Cardiac muscle cell (in vitro differentiated cells and primary cell): ENCODE data around the gene SPECC1. TPM values are rescaled to one million over a fixed set of nuclear protein-coding genes. Genes with fewer than 3 reads are reported as not detected.

ENCODE experiments used
- DNase-seq, 2 donors: peaks; one replicate each; pipeline versions ENCODE4 v3.0.0 to v3.0.0-alpha.2; 2010 to 2017; ENCODE audit warnings: low read depth in 1 of 2, low spot score in 1 of 2
- H3K27ac ChIP-seq: fragments of 200-600 bp; sonication (generic); 2 replicates; pipeline ENCODE4 v1.5.1; 2016
- H3K27me3 ChIP-seq: fragments of 200-600 bp; sonication (generic); 2 replicates; pipeline ENCODE4 v1.6.0; 2016; ENCODE audit warnings: control low read depth
- H3K36me3 ChIP-seq: fragments of 200-600 bp; sonication (generic); 2 replicates; pipeline ENCODE4 v1.5.1; 2016; ENCODE audit warnings: control low read depth
- H3K4me1 ChIP-seq: fragments of 200-600 bp; sonication (generic); 2 replicates; pipeline ENCODE4 v1.8.1; 2017; ENCODE audit warnings: low read depth, mild to moderate bottlenecking, mixed run types
- H3K4me3 ChIP-seq: fragments of 200-600 bp; sonication (generic); 2 replicates; pipeline ENCODE4 v1.5.1; 2016; ENCODE audit warnings: mild to moderate bottlenecking
- H3K9me3 ChIP-seq: fragments of 200-600 bp; sonication (generic); 2 replicates; pipeline ENCODE4 v1.5.1; 2017; ENCODE audit warnings: low read depth, mild to moderate bottlenecking, control low read depth
- polyA plus RNA-seq: library from polyadenylated mRNA; unstranded; fragments of >200 nt; fragmentation: Nextera tagmentation; extraction: Ambion mirVana; gene quantifications from 2 replicates; pipeline ENCODE4 v1.2.1, GENCODE V29; 2016
- total RNA-seq: library from RNA; depleted of rRNA; stranded (reverse); fragments of >200 nt; gene quantifications from 2 replicates; pipeline ENCODE4 v1.2.3, GENCODE V29; 2016
- TF ChIP-seq, protein P1 (sequence below): IDR thresholded peaks from 2 replicates; pipeline ENCODE4 v1.5.1; 2012; ENCODE audit warnings: low read depth, mild to moderate bottlenecking, low read length

SPECC1 gene
- total and polyA plus RNA-seq, 2 experiments from 2014 or later = 13.6 to 48.7 TPM

GRCh38 chr17:20109076-20109475 lies 99.9 kb downstream of the SPECC1 start:
- Histone ChIP-seq H3K4me3 (no peak overlapping the region), H3K27me3 (no peaks in the 10 kb centered on the region), H3K4me1 (no peaks in the 10 kb centered on the region), H3K36me3 (no peaks in the 10 kb centered on the region), H3K9me3 (no peaks in the 10 kb centered on the region), H3K27ac (no peak overlapping the region)
- no peak for DNase-seq
- TF ChIP-seq, protein P1, sequence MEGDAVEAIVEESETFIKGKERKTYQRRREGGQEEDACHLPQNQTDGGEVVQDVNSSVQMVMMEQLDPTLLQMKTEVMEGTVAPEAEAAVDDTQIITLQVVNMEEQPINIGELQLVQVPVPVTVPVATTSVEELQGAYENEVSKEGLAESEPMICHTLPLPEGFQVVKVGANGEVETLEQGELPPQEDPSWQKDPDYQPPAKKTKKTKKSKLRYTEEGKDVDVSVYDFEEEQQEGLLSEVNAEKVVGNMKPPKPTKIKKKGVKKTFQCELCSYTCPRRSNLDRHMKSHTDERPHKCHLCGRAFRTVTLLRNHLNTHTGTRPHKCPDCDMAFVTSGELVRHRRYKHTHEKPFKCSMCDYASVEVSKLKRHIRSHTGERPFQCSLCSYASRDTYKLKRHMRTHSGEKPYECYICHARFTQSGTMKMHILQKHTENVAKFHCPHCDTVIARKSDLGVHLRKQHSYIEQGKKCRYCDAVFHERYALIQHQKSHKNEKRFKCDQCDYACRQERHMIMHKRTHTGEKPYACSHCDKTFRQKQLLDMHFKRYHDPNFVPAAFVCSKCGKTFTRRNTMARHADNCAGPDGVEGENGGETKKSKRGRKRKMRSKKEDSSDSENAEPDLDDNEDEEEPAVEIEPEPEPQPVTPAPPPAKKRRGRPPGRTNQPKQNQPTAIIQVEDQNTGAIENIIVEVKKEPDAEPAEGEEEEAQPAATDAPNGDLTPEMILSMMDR = no peak

- H3K4me3 ChIP-seq = no peak overlapping the region
- no peaks in the 10 kb centered on the region for H3K36me3 ChIP-seq
- no peak for DNase-seq
- H3K9me3 ChIP-seq = no peaks in the 10 kb centered on the region
- TF ChIP-seq, protein P1 = no peak
- H3K27me3 ChIP-seq = no peaks in the 10 kb centered on the region
- H3K4me1 ChIP-seq = no peaks in the 10 kb centered on the region
- H3K27ac ChIP-seq = no peak overlapping the region
These were observed 102.4 kb downstream of the SPECC1 start for GRCh38 chr17:20111538-20111937.

GRCh38 chr17:20114466-20114865 lies 105.3 kb downstream of the SPECC1 start:
- TF ChIP-seq, protein P1 = no peak
- Histone ChIP-seq H3K9me3 (no peaks in the 10 kb centered on the region), H3K4me3 (no peak overlapping the region)

DNA sequence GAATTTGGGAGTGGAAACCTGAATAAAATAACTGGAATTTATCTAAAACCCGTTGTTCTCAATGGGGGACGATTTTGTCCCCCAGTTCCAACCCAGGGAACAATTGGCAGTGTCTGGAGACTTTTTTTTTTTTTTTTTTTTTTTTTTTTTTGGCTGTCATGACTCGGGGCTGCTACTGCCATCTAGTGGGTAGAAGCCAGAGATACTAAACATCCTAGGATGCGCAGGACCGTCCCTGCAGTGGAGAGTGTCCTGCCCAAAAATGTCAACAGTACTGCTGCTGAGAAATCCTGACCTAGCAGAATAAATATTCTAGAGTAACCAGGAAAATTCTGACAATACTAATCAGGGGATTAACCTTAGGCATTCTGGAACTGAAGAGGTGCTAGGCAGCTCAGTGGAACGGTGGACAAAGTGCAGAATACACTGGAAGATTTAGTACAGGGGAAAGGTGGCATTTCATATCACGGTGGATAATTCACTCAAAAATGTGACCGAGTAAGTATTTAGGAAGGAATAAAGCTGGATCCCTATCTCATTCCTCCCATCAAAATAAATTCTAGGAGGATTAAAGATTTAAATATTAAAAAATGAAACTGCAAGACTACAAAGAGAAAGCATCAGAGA lies 107.6 kb downstream of the SPECC1 start:
- TF ChIP-seq, protein P1 = peak; percentile 71
- Histone ChIP-seq H3K36me3 (no peaks in the 10 kb centered on the region), H3K4me3 (no peak overlapping the region), H3K4me1 (no peaks in the 10 kb centered on the region), H3K27me3 (no peaks in the 10 kb centered on the region), H3K27ac (no peak overlapping the region), H3K9me3 (no peaks in the 10 kb centered on the region)
- DNase-seq = peak; percentile 65 to 79

More at GRCh38 chr17:20114466-20114865, 105.3 kb downstream of the SPECC1 start:
- Histone ChIP-seq H3K27ac (no peak overlapping the region), H3K36me3 (no peaks in the 10 kb centered on the region), H3K27me3 (no peaks in the 10 kb centered on the region), H3K4me1 (no peaks in the 10 kb centered on the region)
- no peak for DNase-seq

GRCh38 chr17:20118280-20118679 lies 109.1 kb downstream of the SPECC1 start:
- TF ChIP-seq, protein P1 = no peak
- no peak for DNase-seq
- Histone ChIP-seq H3K36me3 (no peaks in the 10 kb centered on the region), H3K4me1 (no peaks in the 10 kb centered on the region), H3K9me3 (no peaks in the 10 kb centered on the region), H3K4me3 (no peak overlapping the region), H3K27me3 (no peaks in the 10 kb centered on the region), H3K27ac (no peak overlapping the region)
